ENCODE results near the gene MAD2L2. TPM values are rescaled to one million over a fixed set of nuclear protein-coding genes. Genes with fewer than 3 reads are reported as not detected.

MAD2L2 gene
- total RNA-seq, 1 experiment from 2014 or later, result 283 TPM

GRCh38 chr1:11701551-11701961, 20.6 kb upstream of the MAD2L2 start (continued):
- TF ChIP-seq, protein P1, sequence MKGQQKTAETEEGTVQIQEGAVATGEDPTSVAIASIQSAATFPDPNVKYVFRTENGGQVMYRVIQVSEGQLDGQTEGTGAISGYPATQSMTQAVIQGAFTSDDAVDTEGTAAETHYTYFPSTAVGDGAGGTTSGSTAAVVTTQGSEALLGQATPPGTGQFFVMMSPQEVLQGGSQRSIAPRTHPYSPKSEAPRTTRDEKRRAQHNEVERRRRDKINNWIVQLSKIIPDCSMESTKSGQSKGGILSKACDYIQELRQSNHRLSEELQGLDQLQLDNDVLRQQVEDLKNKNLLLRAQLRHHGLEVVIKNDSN (CRISPR knock-in tag; IDR thresholded peaks at IDR 0.05), result no peak
- TF ChIP-seq, protein P2, sequence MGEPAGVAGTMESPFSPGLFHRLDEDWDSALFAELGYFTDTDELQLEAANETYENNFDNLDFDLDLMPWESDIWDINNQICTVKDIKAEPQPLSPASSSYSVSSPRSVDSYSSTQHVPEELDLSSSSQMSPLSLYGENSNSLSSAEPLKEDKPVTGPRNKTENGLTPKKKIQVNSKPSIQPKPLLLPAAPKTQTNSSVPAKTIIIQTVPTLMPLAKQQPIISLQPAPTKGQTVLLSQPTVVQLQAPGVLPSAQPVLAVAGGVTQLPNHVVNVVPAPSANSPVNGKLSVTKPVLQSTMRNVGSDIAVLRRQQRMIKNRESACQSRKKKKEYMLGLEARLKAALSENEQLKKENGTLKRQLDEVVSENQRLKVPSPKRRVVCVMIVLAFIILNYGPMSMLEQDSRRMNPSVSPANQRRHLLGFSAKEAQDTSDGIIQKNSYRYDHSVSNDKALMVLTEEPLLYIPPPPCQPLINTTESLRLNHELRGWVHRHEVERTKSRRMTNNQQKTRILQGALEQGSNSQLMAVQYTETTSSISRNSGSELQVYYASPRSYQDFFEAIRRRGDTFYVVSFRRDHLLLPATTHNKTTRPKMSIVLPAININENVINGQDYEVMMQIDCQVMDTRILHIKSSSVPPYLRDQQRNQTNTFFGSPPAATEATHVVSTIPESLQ (CRISPR knock-in tag; IDR thresholded peaks at IDR 0.05), result no peak
- TF ChIP-seq TEAD1 (CRISPR knock-in tag; IDR thresholded peaks at IDR 0.05) (no peak), NFE2L1 (CRISPR knock-in tag; IDR thresholded peaks at IDR 0.05) (no peak)

GRCh38 chr1:11700601-11701467, 19.9 kb upstream of the MAD2L2 start:
- H3K27me3 Mint-ChIP-seq (ENCODE audit: low read depth), result no peaks in the 10 kb centered on the region
- CTCF ChIA-PET, result interaction anchor here (1.3 to 2.4 kb wide), 6 partner anchors 9 to 138 kb away, joined by 3 to 13 read pairs (median 8); partner anchors contain the start of genes DRAXIN and FBXO6
- peak; percentile 42 for DNase-seq (ENCODE audit: low spot score)
- no peak overlapping the region for H3K27ac Mint-ChIP-seq
- no peak for ATAC-seq
- TF ChIP-seq RELA (CRISPR knock-in tag; IDR thresholded peaks at IDR 0.05; ENCODE audit: borderline replicate concordance) (no peak), IRF2 (CRISPR knock-in tag; IDR thresholded peaks at IDR 0.05; ENCODE audit: borderline replicate concordance, low read depth) (no peak), CBFB (CRISPR knock-in tag; IDR thresholded peaks at IDR 0.05; ENCODE audit: low read depth) (no peak), SMAD4 (CRISPR knock-in tag; IDR thresholded peaks at IDR 0.05) (no peak)
- TF ChIP-seq, protein P3, sequence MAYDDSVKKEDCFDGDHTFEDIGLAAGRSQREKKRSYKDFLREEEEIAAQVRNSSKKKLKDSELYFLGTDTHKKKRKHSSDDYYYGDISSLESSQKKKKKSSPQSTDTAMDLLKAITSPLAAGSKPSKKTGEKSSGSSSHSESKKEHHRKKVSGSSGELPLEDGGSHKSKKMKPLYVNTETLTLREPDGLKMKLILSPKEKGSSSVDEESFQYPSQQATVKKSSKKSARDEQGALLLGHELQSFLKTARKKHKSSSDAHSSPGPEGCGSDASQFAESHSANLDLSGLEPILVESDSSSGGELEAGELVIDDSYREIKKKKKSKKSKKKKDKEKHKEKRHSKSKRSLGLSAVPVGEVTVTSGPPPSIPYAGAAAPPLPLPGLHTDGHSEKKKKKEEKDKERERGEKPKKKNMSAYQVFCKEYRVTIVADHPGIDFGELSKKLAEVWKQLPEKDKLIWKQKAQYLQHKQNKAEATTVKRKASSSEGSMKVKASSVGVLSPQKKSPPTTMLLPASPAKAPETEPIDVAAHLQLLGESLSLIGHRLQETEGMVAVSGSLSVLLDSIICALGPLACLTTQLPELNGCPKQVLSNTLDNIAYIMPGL (CRISPR knock-in tag; IDR thresholded peaks at IDR 0.05), result peak; percentile 27; the same call in 1 of the 2 replicates
- POLR2A ChIA-PET, result interaction anchor here (1.5 kb wide), 1 partner anchor 18 kb away, joined by 5 read pairs; no protein-coding TSS in a partner anchor
- H3K9me3 Mint-ChIP-seq, result no peaks in the 10 kb centered on the region
- H3K36me3 Mint-ChIP-seq, result no peaks in the 10 kb centered on the region
- 0 out of 2 replicates have a peak overlapping the region, but pooled peaks have one; percentile 7 for H3K4me3 Mint-ChIP-seq
- H3K4me1 Mint-ChIP-seq, result peaks cover 51% of the 10 kb centered on the region

DNA sequence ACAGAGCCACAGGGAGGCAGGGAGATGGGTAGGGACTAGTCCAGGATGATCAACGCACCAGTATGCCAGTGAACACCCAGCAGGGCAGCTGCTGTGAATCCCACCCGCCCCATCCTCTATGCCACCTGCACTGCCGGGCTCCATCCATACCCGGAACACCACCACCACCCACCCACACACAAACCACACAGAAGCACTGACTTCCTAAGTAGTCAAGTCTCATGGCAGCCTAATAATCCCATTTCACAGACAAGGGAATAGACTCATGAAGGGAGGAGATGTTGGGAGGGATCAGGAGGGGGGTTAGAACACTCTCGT, 16.9 kb upstream of the MAD2L2 start:
- TF ChIP-seq SMAD4 (CRISPR knock-in tag; IDR thresholded peaks at IDR 0.05), result no peak
- ChIA-PET POLR2A (interaction anchor here (0.5 to 1.2 kb wide), 2 partner anchors 8 to 10 kb away, joined by 3 to 7 read pairs; no protein-coding TSS in a partner anchor), CTCF (interaction anchor here (1.1 to 3.4 kb wide), 5 partner anchors 10 to 87 kb away, joined by 3 to 21 read pairs (median 13); no protein-coding TSS in a partner anchor)

DNA sequence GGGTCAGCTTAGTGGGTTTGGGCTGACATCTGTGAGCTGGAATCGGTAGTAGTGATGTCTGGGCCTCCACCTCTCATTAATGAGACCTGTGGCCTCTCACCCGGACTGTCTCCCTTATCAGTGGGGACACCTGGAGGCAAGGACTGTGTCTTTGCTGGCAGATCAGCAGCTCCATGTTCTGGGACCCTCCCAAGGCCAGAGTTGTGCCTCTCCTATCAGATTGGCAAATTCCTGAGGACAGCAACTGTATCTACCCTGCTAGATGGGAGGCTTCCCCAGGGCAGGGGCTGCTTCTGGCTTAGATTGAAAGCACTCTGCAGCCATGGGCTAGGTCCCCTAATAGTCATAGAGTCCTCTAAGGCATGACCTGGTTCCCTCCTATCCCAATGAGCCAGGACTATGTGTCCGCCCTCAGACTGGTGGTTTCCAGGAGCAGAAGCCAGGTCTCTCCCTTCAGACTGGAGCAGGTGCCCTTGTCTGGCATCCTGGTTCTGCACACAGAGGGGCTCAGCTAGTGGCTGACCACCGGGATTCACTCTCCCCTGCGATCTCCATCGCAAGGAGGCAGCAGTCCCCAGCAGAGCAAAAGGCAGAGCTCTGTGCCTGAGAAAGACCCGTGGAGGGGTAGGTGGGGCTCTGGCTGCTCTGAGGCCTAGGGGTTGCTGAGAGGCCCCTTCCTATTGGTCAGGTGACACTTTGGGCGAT, 16.4 kb upstream of the MAD2L2 start:
- H3K4me3 Mint-ChIP-seq, result no peak overlapping the region
- 0 out of 2 replicates have a peak overlapping the region, but pooled peaks have one; percentile 26 for H3K27ac Mint-ChIP-seq
- ATAC-seq, result peak; percentile 50

More for the DNA sequence above, 16.9 kb upstream of the MAD2L2 start:
- Mint-ChIP-seq H3K27ac (no peak overlapping the region), H3K4me3 (no peak overlapping the region), H3K4me1 (peaks cover 46% of the 10 kb centered on the region), H3K9me3 (no peaks in the 10 kb centered on the region), H3K36me3 (no peaks in the 10 kb centered on the region), H3K27me3 (ENCODE audit: low read depth) (no peaks in the 10 kb centered on the region)
- no peak for DNase-seq (ENCODE audit: low spot score)
- ATAC-seq, result no peak

More for the DNA sequence above, 16.4 kb upstream of the MAD2L2 start:
- Mint-ChIP-seq H3K27me3 (ENCODE audit: low read depth) (no peaks in the 10 kb centered on the region), H3K4me1 (peaks cover 49% of the 10 kb centered on the region), H3K9me3 (no peaks in the 10 kb centered on the region), H3K36me3 (no peaks in the 10 kb centered on the region)
- CTCF ChIA-PET, result interaction anchor here (1.1 to 5.6 kb wide), 7 partner anchors 10 to 88 kb away, joined by 3 to 25 read pairs (median 13); partner anchors contain the start of gene FBXO6
- TF ChIP-seq USF2 (CRISPR knock-in tag; IDR thresholded peaks at IDR 0.05), result peak; percentile 46; the same call in 1 of the 2 replicates
- TF ChIP-seq NR3C1 (CRISPR knock-in tag; conservative IDR thresholded peaks at IDR 0.05; ENCODE audit: low read depth), result no peak
- POLR2A ChIA-PET, result interaction anchor here (1.2 kb wide), 1 partner anchor 11 kb away, joined by 3 read pairs; no protein-coding TSS in a partner anchor
- no peak for DNase-seq (ENCODE audit: low spot score)
